Measurements from ENCODE around the gene BEST2. TPM values are rescaled to one million over a fixed set of nuclear protein-coding genes. Genes with fewer than 3 reads are reported as not detected.

BEST2 gene
- total RNA-seq, 1 donor from 2014 or later, result not detected

- H3K4me3 Mint-ChIP-seq (ENCODE audit: unreplicated experiment), result peak overlapping the region; percentile 97
- peaks cover 55% of the 10 kb centered on the region for H3K4me1 Mint-ChIP-seq (ENCODE audit: low read depth)
- TF ChIP-seq CTCF (IDR thresholded peaks at IDR 0.05), result peak; percentile 6
- no peaks in the 10 kb centered on the region for H3K27me3 Mint-ChIP-seq (ENCODE audit: low read depth)
- H3K36me3 Mint-ChIP-seq (ENCODE audit: low read depth), result peaks cover 2% of the 10 kb centered on the region
- DNase-seq (ENCODE audit: low spot score), result no peak
- H3K27ac Mint-ChIP-seq (ENCODE audit: unreplicated experiment), result peak overlapping the region; percentile 99
- H3K9me3 Mint-ChIP-seq (ENCODE audit: low read depth), result no peaks in the 10 kb centered on the region
These were observed 40.7 kb downstream of the BEST2 start for GRCh38 chr19:12792051-12792852.

- peaks cover 50% of the 10 kb centered on the region for H3K4me1 Mint-ChIP-seq (ENCODE audit: low read depth)
- TF ChIP-seq CTCF (IDR thresholded peaks at IDR 0.05), result no peak
- DNase-seq (ENCODE audit: low spot score), result no peak
- H3K36me3 Mint-ChIP-seq (ENCODE audit: low read depth), result peaks cover 2% of the 10 kb centered on the region
- H3K4me3 Mint-ChIP-seq (ENCODE audit: unreplicated experiment), result peak overlapping the region; percentile 97
- no peaks in the 10 kb centered on the region for H3K27me3 Mint-ChIP-seq (ENCODE audit: low read depth)
- peak overlapping the region; percentile 99 for H3K27ac Mint-ChIP-seq (ENCODE audit: unreplicated experiment)
- H3K9me3 Mint-ChIP-seq (ENCODE audit: low read depth), result no peaks in the 10 kb centered on the region
These were observed 41.3 kb downstream of the BEST2 start for GRCh38 chr19:12792853-12793289.

GRCh38 chr19:12793290-12794195 lies 42.0 kb downstream of the BEST2 start:
- peak; percentile 21 for TF ChIP-seq CTCF (IDR thresholded peaks at IDR 0.05)
- Mint-ChIP-seq H3K27ac (ENCODE audit: unreplicated experiment) (peak overlapping the region; percentile 99), H3K9me3 (ENCODE audit: low read depth) (no peaks in the 10 kb centered on the region), H3K4me3 (ENCODE audit: unreplicated experiment) (peak overlapping the region; percentile 97), H3K4me1 (ENCODE audit: low read depth) (peaks cover 43% of the 10 kb centered on the region), H3K27me3 (ENCODE audit: low read depth) (no peaks in the 10 kb centered on the region), H3K36me3 (ENCODE audit: low read depth) (peaks cover 2% of the 10 kb centered on the region)
- no peak for DNase-seq (ENCODE audit: low spot score)

GRCh38 chr19:12794196-12794941 lies 42.8 kb downstream of the BEST2 start:
- peak overlapping the region; percentile 95 for H3K27ac Mint-ChIP-seq (ENCODE audit: unreplicated experiment)
- peak overlapping the region; percentile 70 for H3K4me3 Mint-ChIP-seq (ENCODE audit: unreplicated experiment)
- DNase-seq (ENCODE audit: low spot score), result no peak
- H3K36me3 Mint-ChIP-seq (ENCODE audit: low read depth), result peaks cover 2% of the 10 kb centered on the region
- no peaks in the 10 kb centered on the region for H3K27me3 Mint-ChIP-seq (ENCODE audit: low read depth)
- TF ChIP-seq CTCF (IDR thresholded peaks at IDR 0.05), result peak; percentile 4
- H3K9me3 Mint-ChIP-seq (ENCODE audit: low read depth), result no peaks in the 10 kb centered on the region
- peaks cover 35% of the 10 kb centered on the region for H3K4me1 Mint-ChIP-seq (ENCODE audit: low read depth)

Data from chondrocyte (in vitro differentiated cells).